ENCODE measurements around the gene PPP6R3. TPM values are rescaled to one million over a fixed set of nuclear protein-coding genes. Genes with fewer than 3 reads are reported as not detected.
"Not testable (repeated sequence)": the region's sequence is repeated elsewhere in the genome, so short reads cannot be mapped to it uniquely, and the experiment has no call there.

Gene PPP6R3
- total and polyA plus RNA-seq, 9 donors: 44.3 to 80.9 (median 52.2) TPM

- no peak for DNase-seq
- no peaks in the 10 kb centered on the region for H3K27me3 ChIP-seq (ENCODE audit: control insufficient read depth, insufficient read depth, low read length)
- H3K36me3 ChIP-seq (ENCODE audit: control insufficient read depth, insufficient read depth, low read length): peaks cover 33% of the 10 kb centered on the region
- no peaks in the 10 kb centered on the region for H3K9me3 ChIP-seq (replicated peaks; ENCODE audit: control insufficient read depth, low read depth, low read length)
- WGBS (ENCODE audit: insufficient coverage): 100% methylated on average over 1 of the region's 2 CpGs
- no peak overlapping the region for H3K4me3 ChIP-seq (ENCODE audit: low read length)
- no peaks in the 10 kb centered on the region for H3K4me1 ChIP-seq (ENCODE audit: control insufficient read depth, insufficient read depth, low read length)
- no peak overlapping the region for H3K27ac ChIP-seq (ENCODE audit: low read length)
Measured at GRCh38 chr11:68536706-68537105, 76.2 kb downstream of the PPP6R3 start.

- Histone ChIP-seq H3K4me3 (ENCODE audit: low read length) (no peak overlapping the region), H3K27ac (ENCODE audit: low read length) (no peak overlapping the region), H3K36me3 (ENCODE audit: control insufficient read depth, insufficient read depth, low read length) (peaks cover 39% of the 10 kb centered on the region), H3K9me3 (replicated peaks; ENCODE audit: control insufficient read depth, low read depth, low read length) (no peaks in the 10 kb centered on the region), H3K4me1 (ENCODE audit: control insufficient read depth, insufficient read depth, low read length) (no peaks in the 10 kb centered on the region), H3K27me3 (ENCODE audit: control insufficient read depth, insufficient read depth, low read length) (no peaks in the 10 kb centered on the region)
- WGBS (ENCODE audit: insufficient coverage): 100% methylated on average over 1 of the region's 6 CpGs
- no peak for DNase-seq
Measured at GRCh38 chr11:68538025-68538424, 77.5 kb downstream of the PPP6R3 start.

- Histone ChIP-seq H3K4me1 (ENCODE audit: control insufficient read depth, insufficient read depth, low read length) (no peaks in the 10 kb centered on the region), H3K4me3 (ENCODE audit: low read length) (no peak overlapping the region), H3K27ac (ENCODE audit: low read length) (no peak overlapping the region), H3K27me3 (ENCODE audit: control insufficient read depth, insufficient read depth, low read length) (no peaks in the 10 kb centered on the region), H3K36me3 (ENCODE audit: control insufficient read depth, insufficient read depth, low read length) (peaks cover 49% of the 10 kb centered on the region), H3K9me3 (replicated peaks; ENCODE audit: control insufficient read depth, low read depth, low read length) (no peaks in the 10 kb centered on the region)
- DNase-seq: no peak
- 92% methylated on average over 2 of the region's 2 CpGs for whole genome bisulfite sequencing (ENCODE audit: insufficient coverage)
Measured at GRCh38 chr11:68539395-68539794, 78.8 kb downstream of the PPP6R3 start.

GRCh38 chr11:68540504-68540903 lies 80.0 kb downstream of the PPP6R3 start:
- H3K27me3 ChIP-seq (ENCODE audit: control insufficient read depth, insufficient read depth, low read length); H3K4me3 ChIP-seq (ENCODE audit: low read length); H3K27ac ChIP-seq (ENCODE audit: low read length); H3K4me1 ChIP-seq (ENCODE audit: control insufficient read depth, insufficient read depth, low read length); DNase-seq; H3K9me3 ChIP-seq (replicated peaks; ENCODE audit: control insufficient read depth, low read depth, low read length): not testable (repeated sequence)
- 86% methylated on average over 1 of the region's 7 CpGs for WGBS (ENCODE audit: insufficient coverage)
- peaks cover 46% of the 10 kb centered on the region for H3K36me3 ChIP-seq (ENCODE audit: control insufficient read depth, insufficient read depth, low read length)

- Histone ChIP-seq H3K36me3 (ENCODE audit: control insufficient read depth, insufficient read depth, low read length) (peaks cover 50% of the 10 kb centered on the region), H3K9me3 (replicated peaks; ENCODE audit: control insufficient read depth, low read depth, low read length) (no peaks in the 10 kb centered on the region), H3K4me1 (ENCODE audit: control insufficient read depth, insufficient read depth, low read length) (no peaks in the 10 kb centered on the region), H3K27ac (ENCODE audit: low read length) (no peak overlapping the region), H3K27me3 (ENCODE audit: control insufficient read depth, insufficient read depth, low read length) (no peaks in the 10 kb centered on the region), H3K4me3 (ENCODE audit: low read length) (no peak overlapping the region)
- DNase-seq: no peak
- WGBS (ENCODE audit: insufficient coverage): 80% methylated on average over 1 of the region's 2 CpGs
Measured at GRCh38 chr11:68541116-68541515, 80.6 kb downstream of the PPP6R3 start.

- no peaks in the 10 kb centered on the region for H3K4me1 ChIP-seq (ENCODE audit: control insufficient read depth, insufficient read depth, low read length)
- H3K27ac ChIP-seq (ENCODE audit: low read length): no peak overlapping the region
- H3K36me3 ChIP-seq (ENCODE audit: control insufficient read depth, insufficient read depth, low read length): peaks cover 58% of the 10 kb centered on the region
- H3K9me3 ChIP-seq (replicated peaks; ENCODE audit: control insufficient read depth, low read depth, low read length): no peaks in the 10 kb centered on the region
- WGBS (ENCODE audit: insufficient coverage): 71% methylated on average over 4 of the region's 8 CpGs
- DNase-seq: no peak
- no peaks in the 10 kb centered on the region for H3K27me3 ChIP-seq (ENCODE audit: control insufficient read depth, insufficient read depth, low read length)
- H3K4me3 ChIP-seq (ENCODE audit: low read length): no peak overlapping the region
Measured at GRCh38 chr11:68541991-68542390, 81.4 kb downstream of the PPP6R3 start.

- no peak overlapping the region for H3K27ac ChIP-seq (ENCODE audit: low read length)
- no peaks in the 10 kb centered on the region for H3K4me1 ChIP-seq (ENCODE audit: control insufficient read depth, insufficient read depth, low read length)
- H3K36me3 ChIP-seq (ENCODE audit: control insufficient read depth, insufficient read depth, low read length): peaks cover 61% of the 10 kb centered on the region
Measured at GRCh38 chr11:68542617-68543016, 82.1 kb downstream of the PPP6R3 start.

GRCh38 chr11:68543594-68543993 lies 83.0 kb downstream of the PPP6R3 start:
- H3K9me3 ChIP-seq (replicated peaks; ENCODE audit: control insufficient read depth, low read depth, low read length): no peaks in the 10 kb centered on the region
- peaks cover 62% of the 10 kb centered on the region for H3K36me3 ChIP-seq (ENCODE audit: control insufficient read depth, insufficient read depth, low read length)
- no peak for DNase-seq
- 87% methylated on average over 7 of the region's 8 CpGs for WGBS (ENCODE audit: insufficient coverage)
- no peak overlapping the region for H3K27ac ChIP-seq (ENCODE audit: low read length)
- H3K4me3 ChIP-seq (ENCODE audit: low read length): no peak overlapping the region
- H3K27me3 ChIP-seq (ENCODE audit: control insufficient read depth, insufficient read depth, low read length): no peaks in the 10 kb centered on the region
- no peaks in the 10 kb centered on the region for H3K4me1 ChIP-seq (ENCODE audit: control insufficient read depth, insufficient read depth, low read length)

More at GRCh38 chr11:68542617-68543016, 82.1 kb downstream of the PPP6R3 start:
- Histone ChIP-seq H3K4me3 (ENCODE audit: low read length) (no peak overlapping the region), H3K9me3 (replicated peaks; ENCODE audit: control insufficient read depth, low read depth, low read length) (no peaks in the 10 kb centered on the region), H3K27me3 (ENCODE audit: control insufficient read depth, insufficient read depth, low read length) (no peaks in the 10 kb centered on the region)
- DNase-seq: peak; percentile 56
- 96% methylated on average over 4 of the region's 5 CpGs for WGBS (ENCODE audit: insufficient coverage)

- Histone ChIP-seq H3K4me3 (ENCODE audit: low read length) (no peak overlapping the region), H3K36me3 (ENCODE audit: control insufficient read depth, insufficient read depth, low read length) (peaks cover 60% of the 10 kb centered on the region), H3K4me1 (ENCODE audit: control insufficient read depth, insufficient read depth, low read length) (peaks cover 7% of the 10 kb centered on the region), H3K27ac (ENCODE audit: low read length) (no peak overlapping the region), H3K27me3 (ENCODE audit: control insufficient read depth, insufficient read depth, low read length) (no peaks in the 10 kb centered on the region), H3K9me3 (replicated peaks; ENCODE audit: control insufficient read depth, low read depth, low read length) (no peaks in the 10 kb centered on the region)
- DNase-seq: no peak
Measured at GRCh38 chr11:68545347-68545746, 84.8 kb downstream of the PPP6R3 start.

- Histone ChIP-seq H3K9me3 (replicated peaks; ENCODE audit: control insufficient read depth, low read depth, low read length) (no peaks in the 10 kb centered on the region), H3K4me1 (ENCODE audit: control insufficient read depth, insufficient read depth, low read length) (peaks cover 7% of the 10 kb centered on the region), H3K27me3 (ENCODE audit: control insufficient read depth, insufficient read depth, low read length) (no peaks in the 10 kb centered on the region), H3K36me3 (ENCODE audit: control insufficient read depth, insufficient read depth, low read length) (peaks cover 60% of the 10 kb centered on the region), H3K4me3 (ENCODE audit: low read length) (no peak overlapping the region), H3K27ac (ENCODE audit: low read length) (no peak overlapping the region)
- WGBS (ENCODE audit: insufficient coverage): 88% methylated on average over 1 of the region's 1 CpG
- no peak for DNase-seq
Measured at GRCh38 chr11:68545796-68546195, 85.2 kb downstream of the PPP6R3 start.

GRCh38 chr11:68546555-68546954 lies 86.0 kb downstream of the PPP6R3 start:
- Histone ChIP-seq H3K36me3 (ENCODE audit: control insufficient read depth, insufficient read depth, low read length) (peaks cover 55% of the 10 kb centered on the region), H3K27me3 (ENCODE audit: control insufficient read depth, insufficient read depth, low read length) (no peaks in the 10 kb centered on the region), H3K27ac (ENCODE audit: low read length) (no peak overlapping the region), H3K4me3 (ENCODE audit: low read length) (no peak overlapping the region), H3K9me3 (replicated peaks; ENCODE audit: control insufficient read depth, low read depth, low read length) (no peaks in the 10 kb centered on the region), H3K4me1 (ENCODE audit: control insufficient read depth, insufficient read depth, low read length) (peaks cover 7% of the 10 kb centered on the region)
- 83% methylated on average over 2 of the region's 4 CpGs for WGBS (ENCODE audit: insufficient coverage)
- no peak for DNase-seq
